ENCODE data around the gene ADGRL3.
A peak's percentile ranks its signal among the peaks of the same experiment; 100 is the strongest.

ADGRL3 gene

GRCh38 chr4:61553557-61554125 is 353.5 kb downstream of the ADGRL3 start:
- no peak overlapping the region for H3K4me3 ChIP-seq (ENCODE audit: insufficient read depth, low read depth, low read length)
- H3K36me3 ChIP-seq (ENCODE audit: control insufficient read depth, insufficient read depth, low read length) = no peaks in the 10 kb centered on the region
- no peaks in the 10 kb centered on the region for H3K27me3 ChIP-seq (ENCODE audit: control insufficient read depth, insufficient read depth, low read length, poor library complexity, severe bottlenecking)
- H3K27ac ChIP-seq (ENCODE audit: insufficient read depth, low read depth, low read length, poor library complexity, severe bottlenecking) = no peak overlapping the region
- peaks cover 10% of the 10 kb centered on the region for H3K4me1 ChIP-seq (ENCODE audit: control insufficient read depth, insufficient read depth, low read length)
- no peaks in the 10 kb centered on the region for H3K9me3 ChIP-seq (ENCODE audit: control insufficient read depth, low read length)
- 86 to 100% methylated on average over 1 of the region's 1 CpG for WGBS, 2 experiments

- Histone ChIP-seq H3K27ac (ENCODE audit: insufficient read depth, low read depth, low read length, poor library complexity, severe bottlenecking) (no peak overlapping the region), H3K4me3 (ENCODE audit: insufficient read depth, low read depth, low read length) (no peak overlapping the region), H3K4me1 (ENCODE audit: control insufficient read depth, insufficient read depth, low read length) (peaks cover 17% of the 10 kb centered on the region), H3K9me3 (ENCODE audit: control insufficient read depth, low read length) (no peaks in the 10 kb centered on the region), H3K36me3 (ENCODE audit: control insufficient read depth, insufficient read depth, low read length) (no peaks in the 10 kb centered on the region), H3K27me3 (ENCODE audit: control insufficient read depth, insufficient read depth, low read length, poor library complexity, severe bottlenecking) (no peaks in the 10 kb centered on the region)
- WGBS, 2 experiments = 77 to 86% methylated on average over 3 of the region's 3 CpGs
These were observed 355.7 kb downstream of the ADGRL3 start for GRCh38 chr4:61555789-61556188.

- 83 to 86% methylated on average over 1 of the region's 1 CpG for WGBS, 2 experiments
- no peak overlapping the region for H3K4me3 ChIP-seq (ENCODE audit: insufficient read depth, low read depth, low read length)
These were observed 356.2 kb downstream of the ADGRL3 start for GRCh38 chr4:61556277-61556676.

GRCh38 chr4:61559396-61559795 is 359.3 kb downstream of the ADGRL3 start:
- Histone ChIP-seq H3K4me1 (ENCODE audit: control insufficient read depth, insufficient read depth, low read length) (peaks cover 17% of the 10 kb centered on the region), H3K36me3 (ENCODE audit: control insufficient read depth, insufficient read depth, low read length) (peaks cover 4% of the 10 kb centered on the region), H3K27ac (ENCODE audit: insufficient read depth, low read depth, low read length, poor library complexity, severe bottlenecking) (no peak overlapping the region), H3K4me3 (ENCODE audit: insufficient read depth, low read depth, low read length) (no peak overlapping the region), H3K27me3 (ENCODE audit: control insufficient read depth, insufficient read depth, low read length, poor library complexity, severe bottlenecking) (no peaks in the 10 kb centered on the region), H3K9me3 (ENCODE audit: control insufficient read depth, low read length) (no peaks in the 10 kb centered on the region)
- WGBS, 2 experiments = 96% methylated on average over 2 of the region's 3 CpGs

More at GRCh38 chr4:61556277-61556676, 356.2 kb downstream of the ADGRL3 start:
- H3K27me3 ChIP-seq (ENCODE audit: control insufficient read depth, insufficient read depth, low read length, poor library complexity, severe bottlenecking) = no peaks in the 10 kb centered on the region
- peaks cover 17% of the 10 kb centered on the region for H3K4me1 ChIP-seq (ENCODE audit: control insufficient read depth, insufficient read depth, low read length)
- no peaks in the 10 kb centered on the region for H3K9me3 ChIP-seq (ENCODE audit: control insufficient read depth, low read length)
- H3K27ac ChIP-seq (ENCODE audit: insufficient read depth, low read depth, low read length, poor library complexity, severe bottlenecking) = peak overlapping the region; percentile 44
- H3K36me3 ChIP-seq (ENCODE audit: control insufficient read depth, insufficient read depth, low read length) = no peaks in the 10 kb centered on the region

GRCh38 chr4:61561028-61561427 is 360.9 kb downstream of the ADGRL3 start:
- no peak overlapping the region for H3K27ac ChIP-seq (ENCODE audit: insufficient read depth, low read depth, low read length, poor library complexity, severe bottlenecking)
- no peaks in the 10 kb centered on the region for H3K27me3 ChIP-seq (ENCODE audit: control insufficient read depth, insufficient read depth, low read length, poor library complexity, severe bottlenecking)
- no peaks in the 10 kb centered on the region for H3K9me3 ChIP-seq (ENCODE audit: control insufficient read depth, low read length)
- H3K4me1 ChIP-seq (ENCODE audit: control insufficient read depth, insufficient read depth, low read length) = peaks cover 10% of the 10 kb centered on the region
- peaks cover 4% of the 10 kb centered on the region for H3K36me3 ChIP-seq (ENCODE audit: control insufficient read depth, insufficient read depth, low read length)
- H3K4me3 ChIP-seq (ENCODE audit: insufficient read depth, low read depth, low read length) = no peak overlapping the region

GRCh38 chr4:61571761-61572559 is 371.8 kb downstream of the ADGRL3 start:
- Histone ChIP-seq H3K4me3 (ENCODE audit: insufficient read depth, low read depth, low read length) (no peak overlapping the region), H3K27me3 (ENCODE audit: control insufficient read depth, insufficient read depth, low read length, poor library complexity, severe bottlenecking) (no peaks in the 10 kb centered on the region), H3K27ac (ENCODE audit: insufficient read depth, low read depth, low read length, poor library complexity, severe bottlenecking) (no peak overlapping the region), H3K9me3 (ENCODE audit: control insufficient read depth, low read length) (no peaks in the 10 kb centered on the region), H3K36me3 (ENCODE audit: control insufficient read depth, insufficient read depth, low read length) (no peaks in the 10 kb centered on the region), H3K4me1 (ENCODE audit: control insufficient read depth, insufficient read depth, low read length) (no peaks in the 10 kb centered on the region)
- WGBS, 2 experiments = no CpG with 5 or more reads among the region's 2 CpGs

GRCh38 chr4:61575796-61576195 is 375.7 kb downstream of the ADGRL3 start:
- H3K27me3 ChIP-seq (ENCODE audit: control insufficient read depth, insufficient read depth, low read length, poor library complexity, severe bottlenecking) = no peaks in the 10 kb centered on the region
- H3K4me1 ChIP-seq (ENCODE audit: control insufficient read depth, insufficient read depth, low read length) = no peaks in the 10 kb centered on the region
- no peak overlapping the region for H3K4me3 ChIP-seq (ENCODE audit: insufficient read depth, low read depth, low read length)
- no peaks in the 10 kb centered on the region for H3K36me3 ChIP-seq (ENCODE audit: control insufficient read depth, insufficient read depth, low read length)
- 100% methylated on average over 2 of the region's 2 CpGs for WGBS, 2 experiments
- H3K27ac ChIP-seq (ENCODE audit: insufficient read depth, low read depth, low read length, poor library complexity, severe bottlenecking) = no peak overlapping the region
- H3K9me3 ChIP-seq (ENCODE audit: control insufficient read depth, low read length) = no peaks in the 10 kb centered on the region

GRCh38 chr4:61579786-61580185 is 379.7 kb downstream of the ADGRL3 start:
- Histone ChIP-seq H3K9me3 (ENCODE audit: control insufficient read depth, low read length) (peaks cover 3% of the 10 kb centered on the region), H3K36me3 (ENCODE audit: control insufficient read depth, insufficient read depth, low read length) (no peaks in the 10 kb centered on the region), H3K4me3 (ENCODE audit: insufficient read depth, low read depth, low read length) (no peak overlapping the region), H3K27ac (ENCODE audit: insufficient read depth, low read depth, low read length, poor library complexity, severe bottlenecking) (no peak overlapping the region), H3K4me1 (ENCODE audit: control insufficient read depth, insufficient read depth, low read length) (no peaks in the 10 kb centered on the region), H3K27me3 (ENCODE audit: control insufficient read depth, insufficient read depth, low read length, poor library complexity, severe bottlenecking) (no peaks in the 10 kb centered on the region)
- WGBS, 2 experiments = 88 to 94% methylated on average over 1 of the region's 1 CpG

- H3K27me3 ChIP-seq (ENCODE audit: control insufficient read depth, insufficient read depth, low read length, poor library complexity, severe bottlenecking) = no peaks in the 10 kb centered on the region
- no peaks in the 10 kb centered on the region for H3K36me3 ChIP-seq (ENCODE audit: control insufficient read depth, insufficient read depth, low read length)
- H3K9me3 ChIP-seq (ENCODE audit: control insufficient read depth, low read length) = peaks cover 3% of the 10 kb centered on the region
- no peak overlapping the region for H3K27ac ChIP-seq (ENCODE audit: insufficient read depth, low read depth, low read length, poor library complexity, severe bottlenecking)
- H3K4me3 ChIP-seq (ENCODE audit: insufficient read depth, low read depth, low read length) = no peak overlapping the region
- WGBS, 2 experiments = 87 to 92% methylated on average over 3 to 5 of the region's 5 CpGs
- no peaks in the 10 kb centered on the region for H3K4me1 ChIP-seq (ENCODE audit: control insufficient read depth, insufficient read depth, low read length)
These were observed 380.7 kb downstream of the ADGRL3 start for GRCh38 chr4:61580721-61581377.

- Histone ChIP-seq H3K4me1 (ENCODE audit: control insufficient read depth, insufficient read depth, low read length) (no peaks in the 10 kb centered on the region), H3K4me3 (ENCODE audit: insufficient read depth, low read depth, low read length) (no peak overlapping the region), H3K27ac (ENCODE audit: insufficient read depth, low read depth, low read length, poor library complexity, severe bottlenecking) (no peak overlapping the region), H3K27me3 (ENCODE audit: control insufficient read depth, insufficient read depth, low read length, poor library complexity, severe bottlenecking) (no peaks in the 10 kb centered on the region), H3K36me3 (ENCODE audit: control insufficient read depth, insufficient read depth, low read length) (no peaks in the 10 kb centered on the region), H3K9me3 (ENCODE audit: control insufficient read depth, low read length) (peaks cover 3% of the 10 kb centered on the region)
- 83 to 94% methylated on average over 1 of the region's 1 CpG for WGBS, 2 experiments
These were observed 383.6 kb downstream of the ADGRL3 start for GRCh38 chr4:61583696-61584095.
